Measurements from ENCODE around the gene RASSF3.

DNA sequence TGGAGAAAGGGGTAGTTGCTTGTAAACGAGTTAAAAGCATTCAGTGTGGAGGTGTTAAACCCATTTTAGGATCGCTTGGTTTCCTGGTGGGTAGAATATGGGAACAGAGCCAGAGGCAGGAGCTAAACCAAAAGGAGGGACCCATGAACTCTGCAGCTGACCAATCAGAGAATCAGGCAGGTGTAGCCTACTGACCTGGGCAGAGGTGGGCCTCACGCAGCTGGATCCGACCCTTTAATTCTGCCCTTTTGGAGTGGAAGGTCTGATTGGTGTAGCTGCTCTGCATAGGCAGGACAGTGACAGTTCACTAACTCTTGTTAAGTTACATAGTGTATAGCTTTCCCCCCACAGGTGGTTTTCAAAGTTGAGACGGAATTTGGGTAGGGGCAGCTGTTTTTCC is 85.3 kb downstream of the RASSF3 start:
- TF ChIP-seq, protein P1, sequence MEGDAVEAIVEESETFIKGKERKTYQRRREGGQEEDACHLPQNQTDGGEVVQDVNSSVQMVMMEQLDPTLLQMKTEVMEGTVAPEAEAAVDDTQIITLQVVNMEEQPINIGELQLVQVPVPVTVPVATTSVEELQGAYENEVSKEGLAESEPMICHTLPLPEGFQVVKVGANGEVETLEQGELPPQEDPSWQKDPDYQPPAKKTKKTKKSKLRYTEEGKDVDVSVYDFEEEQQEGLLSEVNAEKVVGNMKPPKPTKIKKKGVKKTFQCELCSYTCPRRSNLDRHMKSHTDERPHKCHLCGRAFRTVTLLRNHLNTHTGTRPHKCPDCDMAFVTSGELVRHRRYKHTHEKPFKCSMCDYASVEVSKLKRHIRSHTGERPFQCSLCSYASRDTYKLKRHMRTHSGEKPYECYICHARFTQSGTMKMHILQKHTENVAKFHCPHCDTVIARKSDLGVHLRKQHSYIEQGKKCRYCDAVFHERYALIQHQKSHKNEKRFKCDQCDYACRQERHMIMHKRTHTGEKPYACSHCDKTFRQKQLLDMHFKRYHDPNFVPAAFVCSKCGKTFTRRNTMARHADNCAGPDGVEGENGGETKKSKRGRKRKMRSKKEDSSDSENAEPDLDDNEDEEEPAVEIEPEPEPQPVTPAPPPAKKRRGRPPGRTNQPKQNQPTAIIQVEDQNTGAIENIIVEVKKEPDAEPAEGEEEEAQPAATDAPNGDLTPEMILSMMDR (IDR thresholded peaks at IDR 0.05) = no peak
- TF ChIP-seq POLR2A (IDR thresholded peaks at IDR 0.05) = no peak

Data from adrenal gland (tissue), 5 donors.